ENCODE results near the gene SYNE2.

The SYNE2 gene

DNA sequence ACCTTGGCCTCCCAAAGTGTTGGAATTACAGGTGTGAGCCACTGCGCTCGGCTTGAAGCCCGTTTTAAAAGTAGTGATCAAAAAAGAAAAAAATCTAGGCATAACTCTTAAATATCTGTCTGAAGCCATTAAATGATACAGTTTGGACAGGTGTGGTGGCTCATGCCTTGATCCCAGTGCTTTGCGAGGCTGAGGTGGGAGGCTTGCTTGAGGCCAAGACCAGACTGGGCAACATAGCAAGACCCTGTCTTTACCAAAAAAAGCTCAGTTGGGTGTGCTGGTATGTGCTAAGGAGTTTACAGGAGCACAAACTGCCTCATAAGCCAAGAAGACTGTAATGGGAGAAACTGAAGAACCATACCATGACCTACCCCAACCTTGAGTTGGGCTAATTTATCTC, 26.0 kb downstream of the SYNE2 start:
- Mint-ChIP-seq H3K27ac (ENCODE audit: low read depth) (no peak overlapping the region), H3K4me3 (no peak overlapping the region), H3K9me3 (no peaks in the 10 kb centered on the region), H3K36me3 (ENCODE audit: insufficient read depth) (peaks cover 11% of the 10 kb centered on the region), H3K27me3 (no peaks in the 10 kb centered on the region), H3K4me1 (peaks cover 66% of the 10 kb centered on the region)
- DNase-seq (ENCODE audit: low spot score in 2 of 2) (no peak), ATAC-seq (replicated peaks; ENCODE audit: extremely low read depth, poor library complexity, severe bottlenecking) (no peak)

DNA sequence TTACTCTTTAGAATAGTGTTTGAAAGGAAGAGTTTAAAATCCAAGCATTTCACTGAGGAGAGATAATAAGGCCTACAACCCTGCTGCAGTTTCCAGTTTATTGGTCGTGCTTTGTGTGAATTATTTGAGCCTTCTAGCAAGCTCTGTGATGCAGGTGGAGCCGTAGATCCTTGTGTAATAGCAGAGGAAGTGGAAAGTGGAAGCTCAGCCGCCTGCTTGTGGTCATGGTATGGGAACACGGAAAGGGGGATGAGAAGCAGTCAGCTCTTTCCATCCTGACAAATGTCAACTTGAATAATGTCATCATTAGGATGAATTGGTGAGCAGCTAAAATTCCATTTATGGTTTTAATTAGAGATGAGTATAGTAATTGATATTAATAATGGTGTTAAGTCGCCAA, 29.1 kb downstream of the SYNE2 start:
- no peaks in the 10 kb centered on the region for H3K27me3 Mint-ChIP-seq
- peaks cover 12% of the 10 kb centered on the region for H3K36me3 Mint-ChIP-seq (ENCODE audit: insufficient read depth)
- no peaks in the 10 kb centered on the region for H3K9me3 Mint-ChIP-seq
- DNase-seq (ENCODE audit: low spot score in 2 of 2) (no peak), ATAC-seq (replicated peaks; ENCODE audit: extremely low read depth, poor library complexity, severe bottlenecking) (no peak)
- no peak overlapping the region for H3K4me3 Mint-ChIP-seq
- peak overlapping the region; percentile 85 for H3K27ac Mint-ChIP-seq (ENCODE audit: low read depth)
- peaks cover 66% of the 10 kb centered on the region for H3K4me1 Mint-ChIP-seq

DNA sequence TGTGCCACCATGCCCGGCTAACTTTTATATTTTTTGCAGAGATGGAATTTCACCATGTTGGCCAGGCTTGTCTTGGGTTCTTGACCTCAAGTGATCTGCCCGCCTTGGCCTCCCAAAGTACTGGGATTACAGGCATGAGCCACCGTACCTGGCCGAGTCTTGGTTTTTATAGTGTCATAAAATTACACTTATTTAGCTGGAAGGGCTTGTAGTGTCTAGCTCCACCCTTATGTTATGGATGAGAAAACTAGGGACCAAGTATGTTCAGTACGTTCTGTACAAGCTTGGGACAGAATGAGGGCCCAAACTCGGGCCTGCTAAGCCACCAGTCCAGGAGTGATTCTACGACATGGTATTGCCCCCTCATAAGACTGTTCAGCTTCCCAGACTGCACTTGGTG, 35.1 kb downstream of the SYNE2 start:
- Mint-ChIP-seq H3K4me3 (no peak overlapping the region), H3K27ac (ENCODE audit: low read depth) (peak overlapping the region; percentile 69), H3K27me3 (no peaks in the 10 kb centered on the region), H3K9me3 (no peaks in the 10 kb centered on the region), H3K4me1 (peaks cover 67% of the 10 kb centered on the region), H3K36me3 (ENCODE audit: insufficient read depth) (peaks cover 4% of the 10 kb centered on the region)
- ATAC-seq (replicated peaks; ENCODE audit: extremely low read depth, poor library complexity, severe bottlenecking) (no peak), DNase-seq (ENCODE audit: low spot score in 2 of 2) (no peak)

DNA sequence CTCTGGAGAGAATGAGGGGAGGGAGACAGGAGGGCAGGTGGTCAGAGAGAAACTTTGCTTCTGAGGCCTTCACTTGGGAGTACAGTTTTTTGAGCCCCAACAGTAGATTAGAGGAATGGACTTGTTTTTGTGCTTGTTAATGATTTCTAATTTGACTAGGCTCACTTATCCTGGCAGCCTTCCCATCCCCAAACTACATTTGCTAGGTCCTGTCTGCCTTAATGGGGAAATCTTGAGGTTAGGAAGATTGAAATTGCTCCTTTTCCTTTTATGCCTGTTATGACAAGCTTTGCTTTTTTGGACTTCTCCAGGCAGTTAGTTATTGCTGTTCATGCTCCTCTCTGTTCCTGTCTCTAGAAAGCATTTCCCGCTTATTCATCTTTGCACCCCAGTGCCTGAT, 37.7 kb downstream of the SYNE2 start:
- DNase-seq (ENCODE audit: low spot score in 2 of 2), result no peak
- H3K27me3 Mint-ChIP-seq, result no peaks in the 10 kb centered on the region
- peaks cover 2% of the 10 kb centered on the region for H3K36me3 Mint-ChIP-seq (ENCODE audit: insufficient read depth)
- peak overlapping the region; percentile 13 for H3K27ac Mint-ChIP-seq (ENCODE audit: low read depth)
- H3K4me1 Mint-ChIP-seq, result peaks cover 53% of the 10 kb centered on the region
- H3K4me3 Mint-ChIP-seq, result no peak overlapping the region
- no peaks in the 10 kb centered on the region for H3K9me3 Mint-ChIP-seq
- ATAC-seq (replicated peaks; ENCODE audit: extremely low read depth, poor library complexity, severe bottlenecking), result no peak

DNA sequence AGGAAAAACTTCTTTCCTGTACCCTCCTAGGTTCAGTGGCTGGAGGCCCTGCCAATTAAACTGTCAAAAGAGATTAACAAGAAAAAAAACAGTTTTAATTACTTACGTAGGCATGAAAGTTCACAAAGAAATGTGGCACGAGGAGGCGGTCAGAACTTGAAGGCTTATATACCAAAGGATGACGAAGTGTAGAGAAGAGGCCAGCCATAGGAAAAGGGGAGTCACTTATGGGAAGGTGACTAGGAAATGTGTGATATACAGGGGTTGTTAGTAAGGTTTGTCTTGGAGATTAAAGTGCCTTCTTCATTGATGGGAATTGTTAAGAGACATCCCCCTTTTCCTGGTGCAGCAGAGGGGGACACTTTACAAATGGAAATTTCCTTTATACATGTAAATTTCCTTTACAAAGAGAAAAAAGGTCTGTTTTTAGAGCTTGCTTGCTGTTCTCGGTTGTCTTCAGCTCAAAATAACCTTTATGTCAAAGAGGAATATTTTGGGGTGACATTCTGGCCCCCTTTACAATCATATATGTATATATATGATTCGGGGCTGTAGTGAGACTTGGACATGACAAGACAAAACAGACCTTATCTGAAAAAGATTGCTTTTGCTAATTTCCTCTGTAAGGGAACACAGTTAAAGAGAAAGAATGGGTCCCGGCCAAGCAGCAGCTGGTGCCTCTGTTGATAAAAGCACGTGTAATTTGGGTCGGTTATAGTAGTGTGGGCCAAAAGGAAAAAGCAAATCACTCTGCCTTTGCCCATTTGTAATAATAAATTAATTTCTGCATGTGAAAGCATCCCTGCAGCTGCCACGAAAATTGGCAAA, 38.6 kb downstream of the SYNE2 start:
- Mint-ChIP-seq H3K9me3 (no peaks in the 10 kb centered on the region), H3K36me3 (ENCODE audit: insufficient read depth) (peaks cover 2% of the 10 kb centered on the region), H3K27ac (ENCODE audit: low read depth) (no peak overlapping the region), H3K4me1 (peaks cover 53% of the 10 kb centered on the region), H3K4me3 (no peak overlapping the region), H3K27me3 (no peaks in the 10 kb centered on the region)
- DNase-seq (ENCODE audit: low spot score in 2 of 2) (no peak), ATAC-seq (replicated peaks; ENCODE audit: extremely low read depth, poor library complexity, severe bottlenecking) (no peak)

DNA sequence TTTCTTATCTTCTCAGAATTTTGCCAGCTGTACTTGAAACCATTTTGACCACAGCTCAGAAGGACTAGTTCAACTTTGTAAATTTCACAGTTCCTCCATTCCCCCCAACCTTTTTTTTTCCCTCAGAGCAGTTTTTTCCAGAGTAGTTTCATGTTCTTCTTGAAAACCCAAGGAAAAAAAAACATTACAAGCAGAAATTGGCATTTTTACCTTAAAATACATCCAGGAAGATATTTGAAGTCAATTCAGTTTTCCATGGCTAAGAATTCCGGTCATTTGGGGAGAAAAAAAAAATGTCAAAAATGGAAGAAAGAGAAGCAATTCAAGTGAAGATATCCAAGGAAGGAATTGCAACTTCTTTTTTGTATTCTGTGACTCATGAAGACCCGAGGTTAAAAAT, 39.5 kb downstream of the SYNE2 start:
- no peak overlapping the region for H3K4me3 Mint-ChIP-seq
- no peak for DNase-seq (ENCODE audit: low spot score in 2 of 2)
- no peak for ATAC-seq (replicated peaks; ENCODE audit: extremely low read depth, poor library complexity, severe bottlenecking)
- H3K9me3 Mint-ChIP-seq, result no peaks in the 10 kb centered on the region
- H3K4me1 Mint-ChIP-seq, result peaks cover 56% of the 10 kb centered on the region
- H3K27ac Mint-ChIP-seq (ENCODE audit: low read depth), result no peak overlapping the region
- no peaks in the 10 kb centered on the region for H3K27me3 Mint-ChIP-seq
- H3K36me3 Mint-ChIP-seq (ENCODE audit: insufficient read depth), result peaks cover 2% of the 10 kb centered on the region

DNA sequence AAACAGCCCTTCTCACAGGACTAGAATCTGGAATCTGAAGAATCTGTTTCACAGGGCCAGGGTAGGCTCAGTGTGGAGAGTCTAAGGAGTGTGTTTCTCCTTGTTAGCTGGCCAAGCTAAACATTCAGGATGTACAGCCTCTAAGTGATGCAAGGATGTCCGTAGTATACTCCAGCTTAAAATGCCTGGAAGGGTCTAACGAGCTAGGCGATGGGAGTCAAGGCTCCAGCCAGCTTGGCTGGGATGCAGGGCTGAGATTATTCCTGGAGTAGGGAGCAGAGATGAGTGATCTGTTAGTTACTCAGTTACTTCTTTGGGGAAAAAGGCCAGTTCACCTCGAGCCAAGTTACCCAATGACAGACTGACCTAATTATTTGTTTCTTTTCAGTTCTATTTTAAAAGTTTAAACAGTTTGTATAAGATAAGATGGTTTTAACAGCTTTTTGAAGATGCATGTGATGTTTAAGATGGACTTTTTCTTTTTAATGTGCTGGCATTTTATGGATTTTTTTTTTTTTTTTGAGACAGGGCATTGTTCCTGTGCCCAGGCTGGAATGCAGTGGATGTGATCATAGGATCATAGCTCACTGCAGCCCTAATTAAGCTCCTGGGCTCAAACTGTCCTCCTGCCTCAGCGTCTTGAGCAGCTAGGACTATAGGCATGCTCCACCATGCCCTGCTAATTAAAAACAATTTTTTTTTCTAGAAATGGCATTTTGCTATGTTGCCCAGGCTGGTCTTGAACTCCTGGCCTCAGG, 41.1 kb downstream of the SYNE2 start:
- Mint-ChIP-seq H3K27me3 (no peaks in the 10 kb centered on the region), H3K36me3 (ENCODE audit: insufficient read depth) (peaks cover 2% of the 10 kb centered on the region), H3K27ac (ENCODE audit: low read depth) (peak overlapping the region; percentile 80), H3K4me3 (no peak overlapping the region), H3K9me3 (no peaks in the 10 kb centered on the region), H3K4me1 (peaks cover 60% of the 10 kb centered on the region)
- ATAC-seq (replicated peaks; ENCODE audit: extremely low read depth, poor library complexity, severe bottlenecking), result no peak
- DNase-seq (ENCODE audit: low spot score in 2 of 2), result no peak

DNA sequence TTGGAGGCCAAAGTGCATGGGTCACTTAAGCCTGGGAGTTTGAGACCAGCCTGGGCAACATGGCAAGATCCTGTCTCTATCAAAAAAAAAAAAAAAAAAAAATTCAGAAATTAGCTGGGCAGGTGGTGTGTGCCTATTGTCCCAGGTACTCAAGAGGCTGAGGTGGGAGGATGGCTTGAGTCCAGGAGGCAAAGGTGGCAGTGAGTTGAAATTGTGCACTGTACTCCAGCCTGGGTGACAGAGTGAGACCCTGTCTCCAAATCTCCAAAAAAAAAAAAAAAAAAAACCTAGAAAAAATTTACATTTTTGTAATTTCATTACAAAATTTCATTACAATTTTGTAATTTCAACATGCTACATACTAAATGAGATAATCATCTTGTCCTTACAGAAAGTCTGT, 42.7 kb downstream of the SYNE2 start:
- DNase-seq (ENCODE audit: low spot score in 2 of 2) (no peak), ATAC-seq (replicated peaks; ENCODE audit: extremely low read depth, poor library complexity, severe bottlenecking) (no peak)
- H3K27ac Mint-ChIP-seq (ENCODE audit: low read depth), result peak overlapping the region; percentile 50
- H3K36me3 Mint-ChIP-seq (ENCODE audit: insufficient read depth), result peaks cover 4% of the 10 kb centered on the region
- peaks cover 60% of the 10 kb centered on the region for H3K4me1 Mint-ChIP-seq
- no peaks in the 10 kb centered on the region for H3K9me3 Mint-ChIP-seq
- no peak overlapping the region for H3K4me3 Mint-ChIP-seq
- H3K27me3 Mint-ChIP-seq, result no peaks in the 10 kb centered on the region

DNA sequence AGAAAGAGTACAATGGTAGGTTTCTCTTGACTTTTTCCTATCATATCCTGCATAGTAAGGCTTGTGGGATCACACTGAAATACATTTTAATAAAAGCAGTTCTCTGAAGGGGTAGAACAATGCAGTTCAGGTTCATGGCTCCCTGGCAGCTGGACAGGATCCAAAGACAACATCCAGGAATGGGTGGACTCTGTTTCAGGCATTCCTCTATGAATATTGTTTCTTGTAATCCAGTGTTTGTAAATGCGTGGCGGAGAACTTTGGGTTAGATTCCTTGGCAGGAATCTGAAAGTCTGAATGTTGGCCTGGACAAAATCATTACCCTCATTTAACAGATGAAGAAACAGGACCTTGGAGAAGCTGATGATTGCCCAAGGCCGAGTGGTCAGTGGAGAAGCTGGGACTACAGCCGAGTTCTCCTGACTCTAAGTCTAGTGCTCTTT, 43.5 kb downstream of the SYNE2 start:
- Mint-ChIP-seq H3K36me3 (ENCODE audit: insufficient read depth) (peaks cover 5% of the 10 kb centered on the region), H3K4me3 (no peak overlapping the region), H3K9me3 (no peaks in the 10 kb centered on the region), H3K4me1 (peaks cover 59% of the 10 kb centered on the region), H3K27ac (ENCODE audit: low read depth) (peak overlapping the region; percentile 50), H3K27me3 (no peaks in the 10 kb centered on the region)
- DNase-seq (ENCODE audit: low spot score in 2 of 2), result no peak
- ATAC-seq (replicated peaks; ENCODE audit: extremely low read depth, poor library complexity, severe bottlenecking), result no peak

DNA sequence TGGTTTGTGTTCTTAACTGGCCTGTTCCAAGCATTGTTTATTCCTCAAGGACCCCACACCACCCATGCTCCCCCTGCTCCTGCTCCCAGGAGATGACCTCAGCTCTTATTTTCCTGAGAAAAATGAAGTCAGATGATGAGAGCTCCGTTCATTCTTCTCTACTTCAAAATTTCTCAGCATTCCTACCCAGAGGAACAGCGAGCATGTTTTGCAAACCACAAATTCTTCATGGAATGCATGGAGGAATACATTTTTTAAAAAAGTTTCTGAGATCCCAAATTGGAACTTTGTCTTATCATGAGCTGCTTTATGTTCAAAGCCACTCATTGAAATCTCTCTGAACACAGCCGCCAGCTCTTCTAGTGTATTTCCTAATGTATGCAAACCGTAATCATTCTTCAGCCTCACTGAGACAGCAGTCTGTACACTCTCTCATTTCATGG, 44.9 kb downstream of the SYNE2 start:
- DNase-seq (ENCODE audit: low spot score in 2 of 2), result no peak
- Mint-ChIP-seq H3K36me3 (ENCODE audit: insufficient read depth) (peaks cover 3% of the 10 kb centered on the region), H3K4me1 (peaks cover 57% of the 10 kb centered on the region), H3K9me3 (no peaks in the 10 kb centered on the region), H3K27me3 (no peaks in the 10 kb centered on the region), H3K27ac (ENCODE audit: low read depth) (peak overlapping the region; percentile 8), H3K4me3 (no peak overlapping the region)
- no peak for ATAC-seq (replicated peaks; ENCODE audit: extremely low read depth, poor library complexity, severe bottlenecking)

DNA sequence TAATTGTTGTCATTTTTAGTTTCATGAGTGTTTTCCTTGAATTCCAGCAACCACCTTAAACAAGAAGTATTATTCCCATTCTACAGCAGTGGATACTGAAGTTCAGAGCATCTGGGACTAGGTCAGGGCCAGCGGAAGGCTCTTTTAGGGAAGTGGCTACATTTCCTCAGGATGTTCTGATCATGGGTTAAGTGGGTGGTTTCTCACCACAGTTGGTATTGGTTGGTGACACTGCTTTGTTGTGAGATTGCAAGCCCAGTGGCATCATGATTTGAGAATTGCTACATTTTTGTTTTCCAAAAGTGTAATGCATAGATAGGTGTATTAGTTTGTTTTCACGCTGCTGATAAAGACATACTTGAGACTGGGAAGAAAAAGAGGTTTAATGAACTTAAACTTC, 47.1 kb downstream of the SYNE2 start:
- Mint-ChIP-seq H3K27me3 (no peaks in the 10 kb centered on the region), H3K27ac (ENCODE audit: low read depth) (peak overlapping the region; percentile 39), H3K9me3 (no peaks in the 10 kb centered on the region), H3K36me3 (ENCODE audit: insufficient read depth) (peaks cover 3% of the 10 kb centered on the region), H3K4me3 (peak overlapping the region; percentile 53), H3K4me1 (peaks cover 70% of the 10 kb centered on the region)
- DNase-seq (ENCODE audit: low spot score in 2 of 2) (no peak), ATAC-seq (replicated peaks; ENCODE audit: extremely low read depth, poor library complexity, severe bottlenecking) (peak; percentile 75)

DNA sequence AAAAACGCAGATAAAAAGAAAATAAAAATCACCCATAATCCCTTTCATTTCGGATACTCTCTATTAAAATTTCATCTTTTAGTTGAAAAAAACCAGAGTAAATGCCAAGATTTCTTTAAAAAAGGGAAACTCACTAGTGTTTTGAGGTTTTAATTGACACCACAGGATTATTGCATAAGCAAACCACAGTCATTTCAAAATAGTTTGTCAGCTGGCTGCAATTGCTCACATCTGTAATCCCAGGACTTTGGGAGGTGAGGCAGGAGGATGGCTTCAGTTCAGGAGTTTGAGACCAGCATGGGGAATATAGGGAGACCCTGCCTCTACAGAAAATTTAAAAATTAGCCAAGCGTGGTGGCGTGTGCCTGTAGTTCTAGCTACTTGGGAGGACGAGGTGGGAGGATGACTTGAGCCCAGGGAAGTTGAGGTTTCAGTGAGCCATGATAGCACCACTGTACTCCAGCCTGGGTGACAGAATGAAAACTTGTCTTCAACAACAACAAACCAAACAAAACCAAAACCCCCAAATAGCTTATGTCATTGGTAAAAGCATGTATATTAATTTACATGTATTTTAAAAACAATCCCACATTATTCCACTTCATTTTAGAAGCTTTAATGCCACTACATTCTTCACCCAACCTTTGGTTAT, 48.8 kb downstream of the SYNE2 start:
- DNase-seq (ENCODE audit: low spot score in 2 of 2) (no peak), ATAC-seq (replicated peaks; ENCODE audit: extremely low read depth, poor library complexity, severe bottlenecking) (no peak)
- H3K27ac Mint-ChIP-seq (ENCODE audit: low read depth), result peak overlapping the region; percentile 58
- H3K36me3 Mint-ChIP-seq (ENCODE audit: insufficient read depth), result peaks cover 5% of the 10 kb centered on the region
- H3K9me3 Mint-ChIP-seq, result no peaks in the 10 kb centered on the region
- H3K27me3 Mint-ChIP-seq, result no peaks in the 10 kb centered on the region
- H3K4me3 Mint-ChIP-seq, result peak overlapping the region; percentile 5
- peaks cover 76% of the 10 kb centered on the region for H3K4me1 Mint-ChIP-seq
